ENCODE data around the gene TMEM114.
"Not testable (repeated sequence)": the region's sequence is repeated elsewhere in the genome, so short reads cannot be mapped to it uniquely, and the experiment has no call there.

Gene TMEM114

GRCh38 chr16:8568231-8568617, 22.1 kb downstream of the TMEM114 start:
- no peaks in the 10 kb centered on the region for H4K20me1 ChIP-seq
- H3K9ac ChIP-seq, result no peak overlapping the region
- H3K27ac ChIP-seq, result no peak overlapping the region; the same call in 1 of the 2 replicates
- peak overlapping the region; percentile 85 for H3K4me2 ChIP-seq
- no peak overlapping the region for H3K4me3 ChIP-seq
- H3K9me3 ChIP-seq, result peaks cover 7% of the 10 kb centered on the region
- TF ChIP-seq Cebpa-rat (IDR thresholded peaks at IDR 0.05), result no peak
- H3K36me3 ChIP-seq, result no peaks in the 10 kb centered on the region
- H3K27me3 ChIP-seq, result no peaks in the 10 kb centered on the region
- peaks cover 41% of the 10 kb centered on the region for H3K4me1 ChIP-seq

GRCh38 chr16:8567355-8568230, 22.7 kb downstream of the TMEM114 start:
- no peak for TF ChIP-seq Cebpa-rat (IDR thresholded peaks at IDR 0.05)
- Histone ChIP-seq H3K4me1 (peaks cover 41% of the 10 kb centered on the region), H3K4me2 (peak overlapping the region; percentile 47)

GRCh38 chr16:8565498-8565897, 24.8 kb downstream of the TMEM114 start:
- no peak overlapping the region for H3K4me2 ChIP-seq
- peaks cover 27% of the 10 kb centered on the region for H3K4me1 ChIP-seq
- no peaks in the 10 kb centered on the region for H4K20me1 ChIP-seq
- no peak overlapping the region for H3K4me3 ChIP-seq
- no peak for TF ChIP-seq Cebpa-rat (IDR thresholded peaks at IDR 0.05)
- no peak overlapping the region for H3K9ac ChIP-seq
- peaks cover 34% of the 10 kb centered on the region for H3K9me3 ChIP-seq
- H3K36me3 ChIP-seq, result no peaks in the 10 kb centered on the region
- no peak overlapping the region for H3K27ac ChIP-seq
- H3K27me3 ChIP-seq, result no peaks in the 10 kb centered on the region

More at GRCh38 chr16:8567355-8568230, 22.7 kb downstream of the TMEM114 start:
- no peaks in the 10 kb centered on the region for H3K36me3 ChIP-seq
- no peak overlapping the region; the same call in 1 of the 2 replicates for H3K27ac ChIP-seq
- peaks cover 13% of the 10 kb centered on the region for H3K9me3 ChIP-seq
- no peak overlapping the region for H3K9ac ChIP-seq
- H3K27me3 ChIP-seq, result no peaks in the 10 kb centered on the region
- H3K4me3 ChIP-seq, result no peak overlapping the region
- no peaks in the 10 kb centered on the region for H4K20me1 ChIP-seq

- Histone ChIP-seq H3K36me3 (no peaks in the 10 kb centered on the region), H3K4me3 (no peak overlapping the region), H3K9me3 (peaks cover 37% of the 10 kb centered on the region), H3K4me2 (no peak overlapping the region), H3K27ac (no peak overlapping the region), H3K9ac (no peak overlapping the region), H3K27me3 (no peaks in the 10 kb centered on the region), H4K20me1 (no peaks in the 10 kb centered on the region), H3K4me1 (peaks cover 21% of the 10 kb centered on the region)
- TF ChIP-seq Cebpa-rat (IDR thresholded peaks at IDR 0.05), result no peak
These were observed 25.4 kb downstream of the TMEM114 start for GRCh38 chr16:8564934-8565345.

DNA sequence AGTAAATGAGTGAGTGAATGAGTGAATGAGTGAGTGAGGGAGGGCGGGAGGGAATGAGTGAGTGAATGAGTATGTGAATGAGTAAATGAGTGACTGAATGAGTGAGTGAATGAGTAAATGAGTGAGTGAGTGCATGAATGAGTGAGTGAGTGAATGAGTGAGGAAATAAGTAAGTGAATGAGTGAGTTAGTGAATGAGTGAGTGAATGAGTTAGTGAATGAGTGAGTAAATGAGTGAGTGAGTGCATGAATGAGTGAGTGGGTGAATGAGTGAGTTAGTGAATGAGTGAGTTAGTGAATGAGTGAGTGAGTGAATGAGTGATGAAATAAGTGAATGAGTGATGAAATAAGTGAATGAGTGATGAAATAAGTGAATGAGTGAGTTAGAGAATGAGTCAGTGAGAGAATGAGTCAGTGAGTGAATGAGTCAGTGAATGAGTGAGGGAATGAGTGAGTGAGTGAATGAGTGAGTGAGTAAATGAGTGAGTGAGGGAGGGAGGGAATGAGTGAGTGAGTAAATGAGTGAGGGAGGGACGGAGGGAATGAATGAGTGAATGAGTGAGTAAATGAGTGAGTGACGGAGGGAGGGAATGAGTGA, 26.3 kb downstream of the TMEM114 start:
- peaks cover 37% of the 10 kb centered on the region for H3K9me3 ChIP-seq
- not testable (repeated sequence) for H3K9ac ChIP-seq

DNA sequence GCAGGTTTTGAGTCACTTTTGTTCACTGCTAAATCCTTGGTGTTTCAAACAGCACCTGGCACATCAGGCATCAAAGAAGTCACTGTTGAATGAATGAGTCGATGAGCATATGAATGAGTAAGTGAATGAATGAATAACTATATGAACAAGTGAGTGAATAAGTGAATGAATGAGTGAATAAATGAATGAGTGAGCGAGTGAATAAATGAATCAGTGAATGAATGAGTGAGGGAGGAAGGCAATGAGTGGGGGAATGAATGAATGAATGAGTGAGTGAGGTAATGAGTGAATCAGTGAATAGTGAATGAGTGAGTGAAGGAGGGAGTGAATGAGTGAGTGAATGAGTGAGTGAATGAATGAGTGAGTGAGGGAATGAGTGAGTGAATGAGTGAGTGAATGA, 28.8 kb downstream of the TMEM114 start:
- no peaks in the 10 kb centered on the region for H3K36me3 ChIP-seq
- no peak overlapping the region for H3K4me3 ChIP-seq
- TF ChIP-seq Cebpa-rat (IDR thresholded peaks at IDR 0.05), result no peak
- H3K9me3 ChIP-seq, result peaks cover 37% of the 10 kb centered on the region
- H3K9ac ChIP-seq, result no peak overlapping the region
- no peaks in the 10 kb centered on the region for H3K4me1 ChIP-seq
- no peaks in the 10 kb centered on the region for H3K27me3 ChIP-seq
- H4K20me1 ChIP-seq, result no peaks in the 10 kb centered on the region
- no peak overlapping the region for H3K27ac ChIP-seq
- H3K4me2 ChIP-seq, result no peak overlapping the region

More for the DNA sequence above, 26.3 kb downstream of the TMEM114 start:
- H3K4me1 ChIP-seq, result peaks cover 12% of the 10 kb centered on the region
- not testable (repeated sequence) for H3K36me3 ChIP-seq, H3K27ac ChIP-seq, H3K4me2 ChIP-seq, H4K20me1 ChIP-seq, H3K4me3 ChIP-seq, H3K27me3 ChIP-seq

GRCh38 chr16:8555400-8555799, 34.9 kb downstream of the TMEM114 start:
- H3K27ac ChIP-seq, result no peak overlapping the region
- TF ChIP-seq Cebpa-rat (IDR thresholded peaks at IDR 0.05), result no peak
- no peaks in the 10 kb centered on the region for H3K4me1 ChIP-seq
- no peak overlapping the region for H3K4me3 ChIP-seq
- H3K27me3 ChIP-seq, result no peaks in the 10 kb centered on the region
- H3K9me3 ChIP-seq, result peaks cover 2% of the 10 kb centered on the region
- no peaks in the 10 kb centered on the region for H4K20me1 ChIP-seq
- H3K4me2 ChIP-seq, result no peak overlapping the region
- no peak overlapping the region for H3K9ac ChIP-seq
- H3K36me3 ChIP-seq, result no peaks in the 10 kb centered on the region

GRCh38 chr16:8554881-8555280, 35.4 kb downstream of the TMEM114 start:
- Histone ChIP-seq H3K27ac (no peak overlapping the region), H3K27me3 (no peaks in the 10 kb centered on the region), H3K4me2 (no peak overlapping the region), H3K4me1 (no peaks in the 10 kb centered on the region), H3K9ac (no peak overlapping the region), H3K36me3 (no peaks in the 10 kb centered on the region), H4K20me1 (no peaks in the 10 kb centered on the region), H3K9me3 (no peaks in the 10 kb centered on the region), H3K4me3 (no peak overlapping the region)
- TF ChIP-seq Cebpa-rat (IDR thresholded peaks at IDR 0.05), result no peak

DNA sequence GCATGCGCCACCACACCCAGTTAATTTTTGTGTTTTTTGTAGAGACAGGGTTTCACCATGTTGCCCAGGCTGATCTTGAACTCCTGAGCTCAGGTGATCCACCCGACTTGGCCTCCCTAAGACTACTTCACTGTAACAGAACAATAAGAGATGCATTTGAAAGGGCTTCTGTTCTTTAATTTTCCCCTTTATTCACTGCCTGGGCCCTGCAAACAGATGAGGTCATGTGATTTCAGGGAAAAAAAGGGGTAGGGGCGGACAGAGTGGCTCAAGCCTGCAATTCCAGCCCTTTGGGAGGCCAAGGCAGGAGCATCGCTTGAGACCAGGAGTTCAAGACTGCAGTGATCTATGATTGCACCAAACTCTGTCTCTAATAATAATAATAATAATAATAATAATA, 36.3 kb downstream of the TMEM114 start:
- Histone ChIP-seq H3K9ac (no peak overlapping the region), H3K4me3 (no peak overlapping the region), H3K9me3 (no peaks in the 10 kb centered on the region), H4K20me1 (no peaks in the 10 kb centered on the region), H3K36me3 (no peaks in the 10 kb centered on the region), H3K27me3 (no peaks in the 10 kb centered on the region), H3K4me2 (no peak overlapping the region), H3K4me1 (no peaks in the 10 kb centered on the region), H3K27ac (no peak overlapping the region)
- no peak for TF ChIP-seq Cebpa-rat (IDR thresholded peaks at IDR 0.05)

GRCh38 chr16:8552487-8553221, 37.7 kb downstream of the TMEM114 start:
- no peaks in the 10 kb centered on the region for H3K9me3 ChIP-seq
- no peak overlapping the region for H3K27ac ChIP-seq
- H3K4me1 ChIP-seq, result no peaks in the 10 kb centered on the region
- H3K9ac ChIP-seq, result no peak overlapping the region
- no peak for TF ChIP-seq Cebpa-rat (IDR thresholded peaks at IDR 0.05)
- H3K4me3 ChIP-seq, result no peak overlapping the region
- no peaks in the 10 kb centered on the region for H4K20me1 ChIP-seq
- no peaks in the 10 kb centered on the region for H3K27me3 ChIP-seq
- H3K4me2 ChIP-seq, result no peak overlapping the region
- no peaks in the 10 kb centered on the region for H3K36me3 ChIP-seq

Measured in BLaER1 (cell line).